CD14-positive monocyte (primary cell): ENCODE results near the gene PCYT2. TPM values are rescaled to one million over a fixed set of nuclear protein-coding genes. Genes with fewer than 3 reads are reported as not detected.
A peak's percentile ranks its signal among the peaks of the same experiment; 100 is the strongest.
"Not testable (repeated sequence)": the region's sequence is repeated elsewhere in the genome, so short reads cannot be mapped to it uniquely, and the experiment has no call there.

Experiments used
- DNase-seq, 3 donors: peaks; one replicate each; pipeline ENCODE4 v3.0.0-alpha.2; 2011 to 2022
- H2AFZ ChIP-seq: 2 replicates; pipeline ENCODE4 v1.6.0; 2012; ENCODE audit warnings: mild to moderate bottlenecking, low read depth, low read length, inconsistent platforms; ENCODE audit not compliant: insufficient read depth, poor library complexity, severe bottlenecking
- H3K27ac ChIP-seq, 2 donors: 1 replicate in 1 of 2; 2 replicates in 1 of 2; pipeline ENCODE4 v1.5.1; 2012 to 2013; ENCODE audit warnings: low read length in 2 of 2, control low read depth in 1 of 2, inconsistent platforms in 1 of 2, low read depth in 1 of 2, mild to moderate bottlenecking in 1 of 2
- H3K27me3 ChIP-seq, 2 donors: one replicate each; pipeline versions ENCODE4 v1.6.0 to v1.6.1; 2011 to 2013; ENCODE audit warnings: low read length in 2 of 2; ENCODE audit not compliant: control insufficient read depth in 2 of 2, insufficient read depth in 2 of 2
- H3K36me3 ChIP-seq, 2 donors: replicated peaks in 1 of 2; 1 replicate in 1 of 2; 2 replicates in 1 of 2; pipeline versions ENCODE4 v1.5.1 to v1.6.1; 2012 to 2013; ENCODE audit warnings: low read length in 2 of 2, control low read depth in 1 of 2, inconsistent platforms in 1 of 2, mild to moderate bottlenecking in 1 of 2; ENCODE audit not compliant: insufficient read depth in 2 of 2, control insufficient read depth in 1 of 2
- H3K4me1 ChIP-seq, 2 donors: 1 replicate in 1 of 2; 2 replicates in 1 of 2; pipeline versions ENCODE4 v1.5.1 to v1.6.1; 2012 to 2013; ENCODE audit warnings: low read length in 2 of 2, control low read depth in 1 of 2, inconsistent platforms in 1 of 2, mild to moderate bottlenecking in 1 of 2, moderate library complexity in 1 of 2; ENCODE audit not compliant: insufficient read depth in 2 of 2, control insufficient read depth in 1 of 2
- H3K4me2 ChIP-seq: replicated peaks from 2 replicates; pipeline ENCODE3; 2012; ENCODE audit warnings: low read length, moderate library complexity, mild to moderate bottlenecking; ENCODE audit not compliant: poor library complexity, severe bottlenecking; ENCODE audit errors: extremely low read depth
- H3K4me3 ChIP-seq, 3 experiments: fragments of 200-600 bp in 1 of 3; sonication (generic) in 1 of 3; replicated peaks in 1 of 3; 1 replicate in 2 of 3; 2 replicates in 1 of 3; pipeline ENCODE4 v1.5.1; 2011 to 2013; ENCODE audit warnings: low read length in 3 of 3, mild to moderate bottlenecking in 3 of 3, control low read depth in 2 of 3, low read depth in 2 of 3, inconsistent platforms in 1 of 3, moderate library complexity in 1 of 3
- H3K79me2 ChIP-seq: 2 replicates; pipeline ENCODE4 v1.6.0; 2012; ENCODE audit warnings: mild to moderate bottlenecking, control low read depth, inconsistent platforms, low read length, moderate library complexity; ENCODE audit not compliant: insufficient read depth
- H3K9ac ChIP-seq: 2 replicates; pipeline ENCODE4 v1.6.0; 2017; ENCODE audit warnings: low read length, mild to moderate bottlenecking; ENCODE audit not compliant: insufficient read depth, poor library complexity, severe bottlenecking
- H3K9me3 ChIP-seq, 2 donors: replicated peaks in 1 of 2; 1 replicate in 1 of 2; 2 replicates in 1 of 2; pipeline versions ENCODE4 v1.5.1 to v1.6.1; 2012 to 2013; ENCODE audit warnings: low read length in 2 of 2, control low read depth in 1 of 2; ENCODE audit not compliant: control insufficient read depth in 1 of 2, insufficient read depth in 1 of 2
- H4K20me1 ChIP-seq: 2 replicates; pipeline ENCODE4 v1.6.0; 2012; ENCODE audit warnings: mild to moderate bottlenecking, low read length, control low read depth, moderate library complexity; ENCODE audit not compliant: insufficient read depth
- H3K27ac Mint-ChIP-seq, 7 donors: one replicate each; pipeline ENCODE4 v1.8.0; 2020; ENCODE audit warnings: mild to moderate bottlenecking in 7 of 7, mixed read lengths in 7 of 7, moderate library complexity in 6 of 7, inconsistent platforms in 2 of 7
- H3K27me3 Mint-ChIP-seq, 3 donors: one replicate each; pipeline ENCODE4 v1.8.0; 2021 to 2022; ENCODE audit warnings: low read depth in 3 of 3, mild to moderate bottlenecking in 3 of 3, mixed read lengths in 3 of 3, moderate library complexity in 3 of 3, inconsistent platforms in 1 of 3
- H3K36me3 Mint-ChIP-seq, 2 donors: one replicate each; pipeline ENCODE4 v1.8.0; 2020; ENCODE audit warnings: mixed read lengths in 2 of 2, inconsistent platforms in 1 of 2, mild to moderate bottlenecking in 1 of 2
- H3K4me1 Mint-ChIP-seq: one replicate; pipeline ENCODE4 v1.8.0; 2020; ENCODE audit warnings: mild to moderate bottlenecking, mixed read lengths
- H3K4me3 Mint-ChIP-seq, 2 donors: one replicate each; pipeline ENCODE4 v1.8.0; 2020; ENCODE audit warnings: mild to moderate bottlenecking in 2 of 2, mixed read lengths in 2 of 2, moderate library complexity in 1 of 2
- H3K9me3 Mint-ChIP-seq, 7 donors: one replicate each; pipeline ENCODE4 v1.8.0; 2020 to 2022; ENCODE audit warnings: mixed read lengths in 7 of 7, mild to moderate bottlenecking in 6 of 7, moderate library complexity in 6 of 7, inconsistent platforms in 2 of 7
- WGBS: methylation state at CpG from one replicate; pipeline ENCODE4 v1.1.5; 2013; ENCODE audit warnings: missing lambda C conversion rate; ENCODE audit not compliant: insufficient coverage; 5-methylcytosine and 5-hydroxymethylcytosine counted together
- intact Hi-C, 2 donors: fragments of 100-400 bp; cut with micrococcal nuclease; formaldehyde crosslinking; loops; one replicate each; pipeline versions ENCODE4 v1.15.0 to v1.15.1; 2023
- polyA plus RNA-seq, 3 donors: library from polyadenylated mRNA; depleted of rRNA in 1 of 3; unstranded in 2 of 3; stranded (reverse) in 1 of 3; fragments of 300-500 nt in 2 of 3; fragments of >200 nt in 1 of 3; fragmentation: Illumina TruSeq in 2 of 3; gene quantifications; 1 replicate in 2 of 3; 2 replicates in 1 of 3; pipeline ENCODE4 v1.2.3, GENCODE V29; 2012 to 2021
- TF ChIP-seq, protein P1 (sequence below): fragments of 200-600 bp; IDR thresholded peaks from one replicate; pipeline ENCODE4 v1.8.0; 2022; ENCODE audit warnings: antibody characterized with exemption, mild to moderate bottlenecking

PCYT2 gene
- polyA plus RNA-seq, 3 donors = 10.7 to 14.5 (median 11.0) TPM

DNA sequence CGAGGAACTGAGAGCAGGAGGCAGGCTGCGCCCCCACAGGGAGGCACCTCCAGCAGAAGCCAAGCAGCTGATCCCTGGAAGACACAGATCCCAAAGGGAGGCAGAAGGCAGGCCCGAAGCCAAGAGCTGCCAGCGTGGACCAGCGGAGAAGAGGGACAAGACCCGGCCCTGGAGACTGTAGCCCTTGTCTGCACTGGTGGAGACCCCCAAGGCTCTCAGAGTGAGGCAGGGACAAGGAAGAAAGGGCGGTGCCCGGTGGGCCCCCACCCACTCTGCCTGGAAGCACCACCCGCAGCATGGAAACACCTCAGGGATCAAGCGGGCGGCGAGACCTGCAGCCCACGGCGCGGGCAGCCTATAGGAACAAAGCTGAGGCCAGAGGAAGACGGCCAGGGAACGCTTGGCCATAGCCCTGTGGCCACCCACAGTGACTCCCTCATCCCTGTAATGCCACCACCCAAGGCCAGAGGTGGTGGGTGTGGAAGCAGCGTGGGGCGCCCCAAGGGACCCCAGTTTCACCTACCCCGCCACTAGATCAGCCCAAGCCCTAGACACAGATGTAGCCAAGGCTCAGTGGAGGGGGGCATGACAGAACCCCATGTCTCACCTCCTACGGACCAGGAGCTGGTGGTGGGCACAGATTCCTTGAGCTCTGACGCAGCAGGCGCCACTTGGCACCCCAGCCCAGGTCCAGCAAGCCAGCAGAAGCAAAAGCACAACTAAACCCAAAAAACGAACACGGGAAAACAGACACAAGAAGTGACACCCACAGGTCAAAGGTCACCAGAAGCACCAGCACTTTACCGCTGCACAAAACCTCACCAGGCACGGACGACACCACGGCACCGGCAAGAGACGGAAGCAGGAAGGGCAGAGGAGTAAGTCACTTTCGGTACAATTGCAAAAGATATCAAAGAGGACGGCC is 9.7 kb upstream of the PCYT2 start:
- Histone ChIP-seq H2AFZ (no peak overlapping the region), H3K9ac (peak overlapping the region; percentile 11), H4K20me1 (peaks cover 92% of the 10 kb centered on the region), H3K4me2 (peak overlapping the region; percentile 90), H3K36me3 (peaks cover 17 to 24% of the 10 kb centered on the region in 2 donors), H3K79me2 (peaks cover 99% of the 10 kb centered on the region), H3K4me1 (peaks cover 93 to 96% of the 10 kb centered on the region in 2 donors), H3K9me3 (peaks cover 0 to 2% of the 10 kb centered on the region in 2 donors), H3K4me3 (peak overlapping the region in 2 of 3 experiments; percentile 23 to 81), H3K27me3 (no peaks in the 10 kb centered on the region), H3K27ac (peak overlapping the region; percentile 73 to 77)
- Mint-ChIP-seq H3K27me3 (no peaks in the 10 kb centered on the region), H3K36me3 (peaks cover 25 to 43% of the 10 kb centered on the region in 2 donors), H3K4me3 (peak overlapping the region; percentile 71 to 78), H3K9me3 (peaks cover 0 to 10% (median 4%) of the 10 kb centered on the region in 7 donors), H3K27ac (peak overlapping the region; percentile 78 to 94 (median 92)), H3K4me1 (peaks cover 86% of the 10 kb centered on the region)
- peak; percentile 71 to 83 (median 76) for DNase-seq
- WGBS = 75% methylated on average over 19 of the region's 33 CpGs
- TF ChIP-seq, protein P1, sequence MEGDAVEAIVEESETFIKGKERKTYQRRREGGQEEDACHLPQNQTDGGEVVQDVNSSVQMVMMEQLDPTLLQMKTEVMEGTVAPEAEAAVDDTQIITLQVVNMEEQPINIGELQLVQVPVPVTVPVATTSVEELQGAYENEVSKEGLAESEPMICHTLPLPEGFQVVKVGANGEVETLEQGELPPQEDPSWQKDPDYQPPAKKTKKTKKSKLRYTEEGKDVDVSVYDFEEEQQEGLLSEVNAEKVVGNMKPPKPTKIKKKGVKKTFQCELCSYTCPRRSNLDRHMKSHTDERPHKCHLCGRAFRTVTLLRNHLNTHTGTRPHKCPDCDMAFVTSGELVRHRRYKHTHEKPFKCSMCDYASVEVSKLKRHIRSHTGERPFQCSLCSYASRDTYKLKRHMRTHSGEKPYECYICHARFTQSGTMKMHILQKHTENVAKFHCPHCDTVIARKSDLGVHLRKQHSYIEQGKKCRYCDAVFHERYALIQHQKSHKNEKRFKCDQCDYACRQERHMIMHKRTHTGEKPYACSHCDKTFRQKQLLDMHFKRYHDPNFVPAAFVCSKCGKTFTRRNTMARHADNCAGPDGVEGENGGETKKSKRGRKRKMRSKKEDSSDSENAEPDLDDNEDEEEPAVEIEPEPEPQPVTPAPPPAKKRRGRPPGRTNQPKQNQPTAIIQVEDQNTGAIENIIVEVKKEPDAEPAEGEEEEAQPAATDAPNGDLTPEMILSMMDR = no peak
- intact Hi-C loops = no loop called here

DNA sequence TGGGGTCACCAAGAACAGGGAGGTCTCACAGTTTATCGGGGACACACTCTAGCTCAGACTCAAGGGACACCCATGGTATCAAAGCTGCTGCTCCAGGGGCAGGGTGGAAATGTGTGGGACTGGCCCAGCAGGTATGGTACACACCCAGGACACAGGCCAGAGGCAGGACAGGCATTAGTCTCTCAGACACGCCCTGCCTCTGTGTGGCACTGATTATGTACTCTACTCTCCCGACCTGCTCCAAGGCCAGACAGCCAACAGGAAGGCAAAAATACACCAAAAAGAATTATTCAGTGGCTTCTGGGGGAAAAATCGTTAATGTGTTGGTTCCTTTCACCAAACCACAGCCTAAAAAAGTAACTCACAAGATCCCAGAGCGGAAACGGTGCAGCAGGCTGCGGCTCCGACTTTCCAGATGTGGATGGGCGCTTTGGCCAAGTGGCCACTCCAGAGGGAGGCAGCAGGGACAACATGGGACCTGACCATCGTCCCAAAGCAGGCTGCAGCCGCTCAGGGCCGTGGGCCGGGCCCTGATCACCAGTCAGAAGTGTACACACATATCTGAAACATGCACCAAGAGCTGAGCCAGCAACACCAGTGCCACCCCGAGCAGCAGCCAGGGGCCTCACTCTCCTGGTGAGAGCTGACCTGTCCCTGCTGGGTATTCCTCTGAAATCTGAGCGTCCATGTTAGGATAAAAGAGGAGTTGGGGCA is 7.8 kb upstream of the PCYT2 start:
- H2AFZ ChIP-seq = no peak overlapping the region
- Mint-ChIP-seq H3K36me3 (peaks cover 43 to 62% of the 10 kb centered on the region in 2 donors), H3K4me3 (peak overlapping the region in 1 of 2 donors; percentile 82), H3K4me1 (peaks cover 71% of the 10 kb centered on the region), H3K9me3 (peaks cover 0 to 10% (median 4%) of the 10 kb centered on the region in 7 donors), H3K27me3 (no peaks in the 10 kb centered on the region), H3K27ac (peak overlapping the region; percentile 73 to 91 (median 86))
- H3K36me3 ChIP-seq = peaks cover 34 to 43% of the 10 kb centered on the region in 2 donors
- peaks cover 99% of the 10 kb centered on the region for H3K79me2 ChIP-seq
- no peak overlapping the region for H3K9ac ChIP-seq
- TF ChIP-seq, protein P1 = no peak
- H3K27me3 ChIP-seq = no peaks in the 10 kb centered on the region
- 31% methylated on average over 10 of the region's 15 CpGs for WGBS
- peaks cover 0 to 2% of the 10 kb centered on the region in 2 donors for H3K9me3 ChIP-seq
- intact Hi-C loops = loop anchor here in 1 of 2 donors (10.0 kb wide), 1 partner anchor 54 kb away; the partner anchor contains the start of gene P4HB
- H4K20me1 ChIP-seq = peaks cover 96% of the 10 kb centered on the region
- H3K4me2 ChIP-seq = no peak overlapping the region
- H3K27ac ChIP-seq = peak overlapping the region; percentile 62 to 73
- DNase-seq = no peak
- H3K4me3 ChIP-seq = no peak overlapping the region
- peaks cover 78 to 84% of the 10 kb centered on the region in 2 donors for H3K4me1 ChIP-seq

DNA sequence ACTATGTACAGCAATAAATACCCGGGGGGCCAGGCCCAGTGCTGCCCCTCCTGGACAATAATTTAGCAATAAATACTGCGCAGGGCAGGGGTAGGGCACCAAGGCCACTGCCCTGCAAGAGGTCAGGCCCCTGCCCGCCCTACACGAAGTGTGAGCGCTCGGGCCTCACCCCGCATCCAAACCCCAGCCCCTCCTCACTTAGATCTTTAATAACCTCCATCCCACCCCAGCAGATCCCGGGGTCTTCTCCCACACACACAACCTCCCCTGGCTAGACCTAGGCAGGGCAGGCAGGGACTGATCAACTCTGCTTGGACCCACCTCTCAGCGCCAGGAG is 7.1 kb upstream of the PCYT2 start:
- not testable (repeated sequence) for H3K27me3 ChIP-seq, H3K9me3 Mint-ChIP-seq, H2AFZ ChIP-seq, H3K27me3 Mint-ChIP-seq, H3K9ac ChIP-seq, H3K9me3 ChIP-seq, DNase-seq
- peak overlapping the region; percentile 96 for H3K4me2 ChIP-seq
- H3K79me2 ChIP-seq = peaks cover 94% of the 10 kb centered on the region
- peak overlapping the region; percentile 46 to 62 for H3K27ac ChIP-seq
- H3K4me1 ChIP-seq = peaks cover 71 to 77% of the 10 kb centered on the region in 2 donors
- peak overlapping the region in 1 of 3 experiments; percentile 93 for H3K4me3 ChIP-seq
- Mint-ChIP-seq H3K36me3 (peaks cover 49 to 69% of the 10 kb centered on the region in 2 donors), H3K4me1 (peaks cover 68% of the 10 kb centered on the region), H3K4me3 (peak overlapping the region; percentile 82 to 91), H3K27ac (peak overlapping the region; percentile 73 to 91 (median 86))
- intact Hi-C loops = loop anchor here in 1 of 2 donors (10.0 kb wide), 1 partner anchor 54 kb away; the partner anchor contains the start of gene P4HB
- WGBS = 35% methylated on average over 7 of the region's 9 CpGs
- H4K20me1 ChIP-seq = peaks cover 96% of the 10 kb centered on the region
- peaks cover 41 to 49% of the 10 kb centered on the region in 2 donors for H3K36me3 ChIP-seq
